HG03060 (cell line): ENCODE results near the gene NFKB1.
"Not testable (repeated sequence)": the region's sequence is repeated elsewhere in the genome, so short reads cannot be mapped to it uniquely, and the experiment has no call there.

Experiments
- ATAC-seq: cut with Tn5 transposase; IDR thresholded peaks from one replicate; pipeline ENCODE4 v1.9.1; 2021; ENCODE audit warnings: low read depth, moderate number of reproducible peaks; ENCODE audit not compliant: unreplicated experiment

The NFKB1 gene

GRCh38 chr4:102500696-102501446 is at the start of gene NFKB1:
NFKB1 (plus strand) TSS chr4:102501359; CDS start chr4:102525519, 24,160 bp downstream.
- peak; percentile 41 for ATAC-seq

- no peak for ATAC-seq
Measured at GRCh38 chr4:102452854-102453253, 48.3 kb upstream of the NFKB1 start.

GRCh38 chr4:102453827-102454226 is 47.3 kb upstream of the NFKB1 start:
- ATAC-seq: no peak

GRCh38 chr4:102454268-102454667 is 46.9 kb upstream of the NFKB1 start:
- no peak for ATAC-seq

- no peak for ATAC-seq
Measured at GRCh38 chr4:102454981-102455685, 46.0 kb upstream of the NFKB1 start.

- no peak for ATAC-seq
Measured at GRCh38 chr4:102455750-102456149, 45.4 kb upstream of the NFKB1 start.

GRCh38 chr4:102466298-102466697 is 34.9 kb upstream of the NFKB1 start:
- no peak for ATAC-seq

GRCh38 chr4:102469806-102470205 is 31.4 kb upstream of the NFKB1 start:
- no peak for ATAC-seq

GRCh38 chr4:102472441-102473013 is 28.6 kb upstream of the NFKB1 start:
- no peak for ATAC-seq

- no peak for ATAC-seq
Measured at GRCh38 chr4:102473476-102473875, 27.7 kb upstream of the NFKB1 start.

GRCh38 chr4:102474736-102475504 is 26.2 kb upstream of the NFKB1 start:
- ATAC-seq: no peak

- ATAC-seq: no peak
Measured at GRCh38 chr4:102477657-102478056, 23.5 kb upstream of the NFKB1 start.

GRCh38 chr4:102478186-102478585 is 23.0 kb upstream of the NFKB1 start:
- ATAC-seq: no peak

- ATAC-seq: not testable (repeated sequence)
Measured at GRCh38 chr4:102479832-102480231, 21.3 kb upstream of the NFKB1 start.

- ATAC-seq: no peak
Measured at GRCh38 chr4:102483120-102483519, 18.0 kb upstream of the NFKB1 start.

GRCh38 chr4:102483990-102484692 is 17.0 kb upstream of the NFKB1 start:
- ATAC-seq: not testable (repeated sequence)

- ATAC-seq: no peak
Measured at GRCh38 chr4:102492531-102493241, 8.5 kb upstream of the NFKB1 start.

GRCh38 chr4:102493257-102493656 is 7.9 kb upstream of the NFKB1 start:
- ATAC-seq: no peak

- ATAC-seq: no peak
Measured at GRCh38 chr4:102493794-102494193, 7.4 kb upstream of the NFKB1 start.

GRCh38 chr4:102494603-102495002 is 6.6 kb upstream of the NFKB1 start:
- no peak for ATAC-seq
